IMR-90 (cell line): ENCODE measurements around the gene ST6GALNAC2. TPM values are rescaled to one million over a fixed set of nuclear protein-coding genes. Genes with fewer than 3 reads are reported as not detected.
A peak's percentile ranks its signal among the peaks of the same experiment; 100 is the strongest.

Experiments
- ATAC-seq: fragments of 200-7000 bp; cut with Tn5 transposase; 2 replicates; pipeline ENCODE4 v1.9.1; 2020; ENCODE audit warnings: low read depth, mild to moderate bottlenecking, moderate library complexity
- BruUV-seq: library from RNA; stranded (reverse); fragments of 400-500 nt; replicated peaks from 2 replicates; lab custom pipeline; 2021; lab: Mats Ljungman, UMichigan
- CTCF ChIA-PET: fragments of 300-600 bp; formaldehyde crosslinking; extraction: SDS; loops from one replicate; lab custom pipeline; 2021; ENCODE audit warnings: antibody characterized with exemption; lab: Yijun Ruan, JAX
- POLR2A ChIA-PET: fragments of 300-600 bp; sonication (Branson Sonifier 250); formaldehyde crosslinking; loops from one replicate; lab custom pipeline; 2022; ENCODE audit warnings: antibody characterized with exemption; ENCODE audit not compliant: unreplicated experiment; lab: Charles Lee
- DNase-seq: peaks from one replicate; pipeline ENCODE4 v3.0.0; 2013
- H2AFZ ChIP-seq: replicated peaks from 2 replicates; pipeline ENCODE3; 2013; ENCODE audit warnings: low read length, mild to moderate bottlenecking; ENCODE audit not compliant: poor library complexity
- H2AK5ac ChIP-seq: 2 replicates; pipeline ENCODE4 v1.6.1; 2013; ENCODE audit warnings: low read depth, low read length, inconsistent platforms
- H2AK9ac ChIP-seq: replicated peaks from 2 replicates; pipeline ENCODE3; 2013; ENCODE audit warnings: mild to moderate bottlenecking, low read depth, low read length, moderate library complexity; ENCODE audit not compliant: poor library complexity
- H2BK120ac ChIP-seq: 2 replicates; pipeline ENCODE4 v1.6.1; 2013; ENCODE audit warnings: low read depth, low read length, inconsistent platforms
- H2BK15ac ChIP-seq: 3 replicates; pipeline ENCODE4 v1.6.1; 2013; ENCODE audit warnings: low read depth, low read length, inconsistent platforms
- H2BK20ac ChIP-seq: 2 replicates; pipeline ENCODE4 v1.6.1; 2013; ENCODE audit warnings: low read depth, mild to moderate bottlenecking, inconsistent platforms, low read length, moderate library complexity
- H2BK5ac ChIP-seq: 2 replicates; pipeline ENCODE4 v1.6.1; 2013; ENCODE audit warnings: mild to moderate bottlenecking, low read depth, low read length, inconsistent platforms; ENCODE audit not compliant: poor library complexity, severe bottlenecking
- H3K14ac ChIP-seq: replicated peaks from 2 replicates; pipeline ENCODE4 v1.6.1; 2013; ENCODE audit warnings: low read depth, low read length, inconsistent platforms
- H3K18ac ChIP-seq: 2 replicates; pipeline ENCODE4 v1.6.1; 2013; ENCODE audit warnings: low read depth, low read length, control low read depth
- H3K23ac ChIP-seq: 2 replicates; pipeline ENCODE4 v1.6.1; 2013; ENCODE audit warnings: low read depth, low read length, inconsistent platforms
- H3K27ac ChIP-seq: 2 replicates; pipeline ENCODE4 v1.5.1; 2013; ENCODE audit warnings: mild to moderate bottlenecking, control low read depth, low read length; ENCODE audit not compliant: insufficient read depth
- H3K27me3 ChIP-seq: 2 replicates; pipeline ENCODE4 v1.6.1; 2013; ENCODE audit warnings: low read length; ENCODE audit not compliant: control insufficient read depth, insufficient read depth
- H3K36me3 ChIP-seq: 2 replicates; pipeline ENCODE4 v1.6.1; 2013; ENCODE audit warnings: low read length, mixed read lengths; ENCODE audit not compliant: control insufficient read depth, insufficient read depth
- H3K4ac ChIP-seq: 2 replicates; pipeline ENCODE4 v1.6.1; 2013; ENCODE audit warnings: low read depth, low read length, inconsistent platforms
- H3K4me1 ChIP-seq: 2 replicates; pipeline ENCODE4 v1.6.1; 2013; ENCODE audit warnings: low read length, mixed read lengths; ENCODE audit not compliant: control insufficient read depth, insufficient read depth
- H3K4me2 ChIP-seq: 2 replicates; pipeline ENCODE4 v1.6.1; 2013; ENCODE audit warnings: low read depth, mild to moderate bottlenecking, control low read depth, low read length, moderate library complexity
- H3K4me3 ChIP-seq: 2 replicates; pipeline ENCODE4 v1.5.1; 2013; ENCODE audit warnings: low read depth, mild to moderate bottlenecking, control low read depth, low read length, moderate library complexity; ENCODE audit not compliant: insufficient read depth
- H3K56ac ChIP-seq: 2 replicates; pipeline ENCODE4 v1.6.1; 2013; ENCODE audit warnings: low read length, inconsistent platforms; ENCODE audit not compliant: insufficient read depth; ENCODE audit errors: extremely low read depth
- H3K79me1 ChIP-seq, 2 experiments: 2 replicates each; pipeline ENCODE4 v1.6.1; 2013; ENCODE audit warnings: low read length in 2 of 2, inconsistent platforms in 1 of 2, low read depth in 1 of 2
- H3K9ac ChIP-seq: 2 replicates; pipeline ENCODE4 v1.6.1; 2013; ENCODE audit warnings: low read depth, low read length, control low read depth
- H3K9me1 ChIP-seq: 2 replicates; pipeline ENCODE4 v1.6.1; 2013; ENCODE audit warnings: low read length, inconsistent platforms; ENCODE audit not compliant: insufficient read depth
- H3K9me3 ChIP-seq: 2 replicates; pipeline ENCODE4 v1.6.1; 2013; ENCODE audit warnings: low read length; ENCODE audit not compliant: control insufficient read depth, insufficient read depth
- H4K20me1 ChIP-seq: 2 replicates; pipeline ENCODE4 v1.6.1; 2013; ENCODE audit warnings: low read length, inconsistent platforms; ENCODE audit not compliant: insufficient read depth
- H4K5ac ChIP-seq: 2 replicates; pipeline ENCODE4 v1.6.1; 2013; ENCODE audit warnings: mild to moderate bottlenecking, low read depth, low read length, control low read depth
- H4K8ac ChIP-seq, 2 experiments: 2 replicates each; pipeline ENCODE4 v1.6.1; 2013; ENCODE audit warnings: low read depth in 2 of 2, low read length in 2 of 2, control low read depth in 1 of 2, inconsistent platforms in 1 of 2
- H4K91ac ChIP-seq: 2 replicates; pipeline ENCODE4 v1.6.1; 2013; ENCODE audit warnings: low read depth, low read length, inconsistent platforms; ENCODE audit not compliant: insufficient read depth
- BHLHE40 ChIP-seq: fragments of 150-350 bp; IDR thresholded peaks from 2 replicates; pipeline ENCODE4 v1.6.1; 2016; ENCODE audit warnings: mild to moderate bottlenecking, low read depth, low read length
- CEBPB ChIP-seq: IDR thresholded peaks from 2 replicates; pipeline ENCODE4 v1.6.1; 2012; ENCODE audit warnings: low read depth, low read length, improper control_type of control experiment
- CHD1 ChIP-seq: IDR thresholded peaks from 2 replicates; pipeline ENCODE4 v1.6.1; 2012; ENCODE audit warnings: low read depth, low read length, improper control_type of control experiment
- CTCF ChIP-seq: conservative IDR thresholded peaks from 2 replicates; pipeline ENCODE4 v1.5.1; 2012; ENCODE audit warnings: mild to moderate bottlenecking, low read depth, low read length, improper control_type of control experiment
- ELK1 ChIP-seq: fragments of 150-350 bp; IDR thresholded peaks from 2 replicates; pipeline ENCODE4 v1.6.1; 2016; ENCODE audit warnings: low read depth, mild to moderate bottlenecking, low read length, moderate library complexity, borderline replicate concordance
- FOS ChIP-seq: fragments of 150-350 bp; IDR thresholded peaks from 2 replicates; pipeline ENCODE4 v1.6.1; 2016; ENCODE audit warnings: low read depth, low read length
- MAFK ChIP-seq: IDR thresholded peaks from 2 replicates; pipeline ENCODE4 v1.6.1; 2012; ENCODE audit warnings: low read depth, low read length, improper control_type of control experiment
- MXI1 ChIP-seq: IDR thresholded peaks from 2 replicates; pipeline ENCODE4 v1.6.1; 2012; ENCODE audit warnings: low read depth, mild to moderate bottlenecking, low read length, moderate library complexity, borderline replicate concordance
- NFE2L2 ChIP-seq: fragments of 150-350 bp; IDR thresholded peaks from 2 replicates; pipeline ENCODE4 v1.6.1; 2016; ENCODE audit warnings: low read depth, mild to moderate bottlenecking, low read length
- POLR2A ChIP-seq: IDR thresholded peaks from 2 replicates; pipeline ENCODE4 v1.6.1; 2012; ENCODE audit warnings: mild to moderate bottlenecking, low read depth, low read length
- RAD21 ChIP-seq: IDR thresholded peaks from 2 replicates; pipeline ENCODE4 v1.6.1; 2012; ENCODE audit warnings: low read length, improper control_type of control experiment
- RCOR1 ChIP-seq: IDR thresholded peaks from 2 replicates; pipeline ENCODE4 v1.6.1; 2012; ENCODE audit warnings: mild to moderate bottlenecking, low read length, improper control_type of control experiment; ENCODE audit not compliant: insufficient replicate concordance
- RFX5 ChIP-seq: IDR thresholded peaks from 2 replicates; pipeline ENCODE4 v1.8.0; 2012; ENCODE audit warnings: low read depth, mild to moderate bottlenecking, low read length, moderate library complexity
- SMC3 ChIP-seq: fragments of 150-350 bp; IDR thresholded peaks from 2 replicates; pipeline ENCODE4 v1.6.1; 2016; ENCODE audit warnings: low read depth, mild to moderate bottlenecking, antibody characterized with exemption, low read length, moderate library complexity
- USF2 ChIP-seq: fragments of 150-350 bp; IDR thresholded peaks from 2 replicates; pipeline ENCODE4 v1.6.1; 2017; ENCODE audit warnings: mild to moderate bottlenecking, antibody characterized with exemption, low read length, low read depth
- WGBS, 2 experiments: methylation state at CpG; one replicate each; pipeline versions ENCODE4 v1.1.5 to v1.1.7; 2013; ENCODE audit warnings: missing lambda C conversion rate in 2 of 2; ENCODE audit not compliant: insufficient read length in 1 of 2; ENCODE audit errors: extremely low coverage in 2 of 2; 5-methylcytosine and 5-hydroxymethylcytosine counted together
- dilution Hi-C: fragments of 300-500 bp; cut with HindIII; formaldehyde crosslinking; loops from one replicate; pipeline ENCODE4 v1.14.3; 2018; ENCODE audit warnings: low sequenced_read_pairs; ENCODE audit not compliant: unreplicated experiment
- in situ Hi-C: fragments of 300-500 bp; cut with MboI; formaldehyde crosslinking; loops from 3 replicates; pipeline ENCODE4 v1.14.3; 2019; ENCODE audit warnings: low sequenced_read_pairs, inconsistent platforms, mixed read lengths
- intact Hi-C: fragments of 100-400 bp; cut with micrococcal nuclease; formaldehyde crosslinking; loops from 2 replicates; pipeline ENCODE4 v1.10.0; 2022
- polyA plus RNA-seq, 3 experiments: library from polyadenylated mRNA; depleted of rRNA; stranded (reverse); fragments of >200 nt; gene quantifications; 2 replicates each; pipeline ENCODE4 v1.2.3, GENCODE V29; 2012; ENCODE audit warnings: low replicate concordance in 1 of 3
- total RNA-seq: library from RNA; depleted of rRNA; stranded (reverse); fragments of >200 nt; gene quantifications from 2 replicates; pipeline ENCODE4 v1.2.3, GENCODE V29; 2012

The ST6GALNAC2 gene
- total and polyA plus RNA-seq, 2 of the 4 experiments (the other 2 are of a cell fraction) = 0.10 TPM; not detected in 1

GRCh38 chr17:76532072-76532651 is 53.5 kb downstream of the ST6GALNAC2 start:
- POLR2A ChIA-PET = no interaction called here
- no peak overlapping the region for H4K8ac ChIP-seq
- peaks cover 7% of the 10 kb centered on the region; the same call in 1 of the 2 replicates for H3K36me3 ChIP-seq
- no peak overlapping the region for H3K9ac ChIP-seq
- 0 out of 3 replicates have a peak overlapping the region, but pooled peaks have one; percentile 49 for H2BK15ac ChIP-seq
- H3K27me3 ChIP-seq = no peaks in the 10 kb centered on the region
- dilution Hi-C loops (no loop called here), in situ Hi-C loops (no loop called here), intact Hi-C loops (loop anchor here (10.0 kb wide), 1 partner anchor 533 kb away; no protein-coding TSS in a partner anchor)
- H3K4me3 ChIP-seq = no peak overlapping the region
- peak overlapping the region; percentile 56 for H3K4ac ChIP-seq
- H3K79me1 ChIP-seq = peaks cover 0 to 23% of the 10 kb centered on the region in 2 experiments; a peak in 1 of 4 replicates
- H2BK5ac ChIP-seq = no peak overlapping the region
- BruUV-seq = no TSS peak
- no peak overlapping the region for H3K27ac ChIP-seq
- H3K4me1 ChIP-seq = peaks cover 40% of the 10 kb centered on the region
- 0 out of 2 replicates have a peak, but pooled peaks cover 2% of the 10 kb centered on the region for H4K20me1 ChIP-seq
- H3K14ac ChIP-seq = no peak overlapping the region
- H2BK120ac ChIP-seq = peak overlapping the region; percentile 56; the same call in 1 of the 2 replicates
- H2AFZ ChIP-seq = no peak overlapping the region
- H2AK9ac ChIP-seq = peak overlapping the region; percentile 57
- WGBS, 2 experiments = 95% methylated on average over 4 of the region's 8 CpGs; no CpG with 5 or more reads in 1 of the 2 experiments
- no peak overlapping the region for H4K5ac ChIP-seq
- H3K56ac ChIP-seq = no peak overlapping the region
- DNase-seq (peak; percentile 17), ATAC-seq (no peak)
- no peak overlapping the region for H3K4me2 ChIP-seq
- 0 out of 2 replicates have a peak overlapping the region, but pooled peaks have one; percentile 20 for H2AK5ac ChIP-seq
- no peaks in the 10 kb centered on the region for H3K9me3 ChIP-seq
- peaks cover 24% of the 10 kb centered on the region for H3K9me1 ChIP-seq
- H3K18ac ChIP-seq = no peak overlapping the region
- H3K23ac ChIP-seq = no peak overlapping the region
- no peak overlapping the region for H2BK20ac ChIP-seq
- no peak overlapping the region for H4K91ac ChIP-seq
- CTCF ChIA-PET = no interaction called here
- TF ChIP-seq RCOR1 (no peak), CHD1 (no peak), BHLHE40 (no peak), MXI1 (no peak), CEBPB (no peak), SMC3 (no peak), ELK1 (no peak), MAFK (no peak), CTCF (no peak), POLR2A (no peak), RAD21 (no peak), FOS (no peak), USF2 (no peak), NFE2L2 (no peak), RFX5 (no peak)
